PC-9 (cell line): Measurements from ENCODE around the gene ANXA3. TPM values are rescaled to one million over a fixed set of nuclear protein-coding genes. Genes with fewer than 3 reads are reported as not detected.

Experiments
- BruUV-seq: library from RNA; stranded (reverse); fragments of 400-500 nt; replicated peaks from 2 replicates; lab custom pipeline; 2021; lab: Mats Ljungman, UMichigan
- CTCF ChIA-PET: fragments of 300-600 bp; sonication (Branson Sonifier 250); formaldehyde crosslinking; loops from one replicate; lab custom pipeline; 2022; ENCODE audit warnings: antibody characterized with exemption; lab: Charles Lee
- POLR2A ChIA-PET: fragments of 300-600 bp; sonication (Branson Sonifier 250); formaldehyde crosslinking; loops from one replicate; lab custom pipeline; 2022; ENCODE audit warnings: antibody characterized with exemption; ENCODE audit not compliant: unreplicated experiment; lab: Charles Lee
- DNase-seq, 2 experiments: peaks; one replicate each; pipeline versions ENCODE4 v3.0.0 to v3.0.0-alpha.2; 2015 to 2022; ENCODE audit warnings: mixed read lengths in 1 of 2
- H2AFZ ChIP-seq: fragments of 200-600 bp; sonication (generic); 2 replicates; pipeline ENCODE4 v1.8.1; 2017; ENCODE audit warnings: antibody characterized with exemption
- H3F3A ChIP-seq: fragments of 200-600 bp; sonication (generic); 2 replicates; pipeline ENCODE4 v1.8.1; 2017; ENCODE audit warnings: antibody characterized with exemption, mild to moderate bottlenecking, low read depth; ENCODE audit not compliant: insufficient read depth
- H3K27ac ChIP-seq: fragments of 200-600 bp; sonication (generic); 2 replicates; pipeline ENCODE4 v1.6.1; 2016; ENCODE audit warnings: mixed run types
- H3K27me3 ChIP-seq: fragments of 200-600 bp; sonication (generic); 2 replicates; pipeline ENCODE4 v1.6.1; 2016; ENCODE audit warnings: low read depth, mixed run types; ENCODE audit not compliant: insufficient read depth
- H3K36me3 ChIP-seq: fragments of 200-600 bp; sonication (generic); 2 replicates; pipeline ENCODE4 v1.6.1; 2016; ENCODE audit warnings: low read depth, mixed run types
- H3K4me1 ChIP-seq: fragments of 200-600 bp; sonication (generic); replicated peaks from 2 replicates; pipeline ENCODE4 v1.6.1; 2016; ENCODE audit warnings: mixed run types; ENCODE audit not compliant: insufficient read depth
- H3K4me2 ChIP-seq: fragments of 200-600 bp; sonication (generic); 2 replicates; pipeline ENCODE4 v1.6.1; 2017; ENCODE audit warnings: mixed run types
- H3K4me3 ChIP-seq: fragments of 200-600 bp; sonication (generic); 2 replicates; pipeline ENCODE4 v1.6.1; 2016; ENCODE audit warnings: mixed run types
- H3K79me2 ChIP-seq: fragments of 200-600 bp; sonication (generic); 2 replicates; pipeline ENCODE4 v1.6.1; 2017; ENCODE audit warnings: low read depth, mixed run types
- H3K9me2 ChIP-seq: fragments of 200-600 bp; sonication (generic); 2 replicates; pipeline ENCODE4 v1.8.1; 2017; ENCODE audit warnings: mild to moderate bottlenecking; ENCODE audit not compliant: insufficient read depth
- H3K9me3 ChIP-seq: fragments of 200-600 bp; sonication (generic); 2 replicates; pipeline ENCODE4 v1.8.1; 2016; ENCODE audit warnings: low read depth; ENCODE audit not compliant: insufficient read depth
- H4K20me1 ChIP-seq: fragments of 200-600 bp; sonication (generic); 2 replicates; pipeline ENCODE4 v1.8.1; 2017; ENCODE audit not compliant: insufficient read depth
- CTCF ChIP-seq: fragments of 200-600 bp; sonication (generic); conservative IDR thresholded peaks from 2 replicates; pipeline ENCODE4 v1.6.1; 2017; ENCODE audit warnings: mixed run types, antibody characterized with exemption, mild to moderate bottlenecking, moderate library complexity
- EZH2 ChIP-seq: fragments of 200-600 bp; sonication (generic); IDR thresholded peaks from 2 replicates; pipeline ENCODE4 v1.8.0; 2017; ENCODE audit warnings: antibody characterized with exemption, low read depth
- intact Hi-C: fragments of 100-400 bp; cut with micrococcal nuclease; formaldehyde crosslinking; loops from one replicate; pipeline ENCODE4 v1.10.0; 2022; ENCODE audit not compliant: unreplicated experiment
- total RNA-seq: library from RNA; stranded (reverse); gene quantifications from 2 replicates; pipeline ENCODE4 v1.2.3, GENCODE V29; 2021

Gene ANXA3
- total RNA-seq, 1 experiment from 2014 or later = 140 TPM

- Histone ChIP-seq H3K36me3 (no peaks in the 10 kb centered on the region), H3K4me1 (peaks cover 48% of the 10 kb centered on the region), H4K20me1 (no peaks in the 10 kb centered on the region), H3K9me3 (no peaks in the 10 kb centered on the region), H3K27ac (peak overlapping the region; percentile 91), H2AFZ (no peak overlapping the region), H3K79me2 (no peaks in the 10 kb centered on the region), H3K9me2 (no peaks in the 10 kb centered on the region), H3K4me3 (no peak overlapping the region), H3F3A (peaks cover 22% of the 10 kb centered on the region), H3K4me2 (peak overlapping the region; percentile 50), H3K27me3 (no peaks in the 10 kb centered on the region)
- TF ChIP-seq EZH2 (no peak), CTCF (no peak)
- intact Hi-C loops = loop anchor here (5.0 kb wide), 1 partner anchor 33 kb away; no protein-coding TSS in a partner anchor
- DNase-seq = no peak
- BruUV-seq = TSS peak; percentile 83
- ChIA-PET POLR2A (interaction anchor here (0.6 to 0.9 kb wide), 7 partner anchors 10 to 475 kb away, joined by 4 to 21 read pairs (median 6); partner anchors contain the start of gene ANXA3), CTCF (interaction anchor here (0.7 kb wide), 1 partner anchor 16 kb away, joined by 3 read pairs; no protein-coding TSS in a partner anchor)
Measured at GRCh38 chr4:78533854-78534253, 17.7 kb upstream of the ANXA3 start.

GRCh38 chr4:78534286-78534955 is 17.1 kb upstream of the ANXA3 start:
- no peaks in the 10 kb centered on the region for H3K27me3 ChIP-seq
- no peaks in the 10 kb centered on the region for H4K20me1 ChIP-seq
- H3K9me3 ChIP-seq = no peaks in the 10 kb centered on the region
- H2AFZ ChIP-seq = no peak overlapping the region
- H3K27ac ChIP-seq = peak overlapping the region; percentile 91
- POLR2A ChIA-PET = interaction anchor here (0.5 to 0.9 kb wide), 9 partner anchors 9 to 478 kb away, joined by 4 to 21 read pairs (median 6); partner anchors contain the start of gene ANXA3
- no peaks in the 10 kb centered on the region for H3K36me3 ChIP-seq
- H3K4me2 ChIP-seq = peak overlapping the region; percentile 50
- peaks cover 46% of the 10 kb centered on the region for H3K4me1 ChIP-seq
- intact Hi-C loops = loop anchor here (5.0 kb wide), 1 partner anchor 33 kb away; no protein-coding TSS in a partner anchor
- no peak overlapping the region for H3K4me3 ChIP-seq
- CTCF ChIA-PET = interaction anchor here (0.7 kb wide), 1 partner anchor 17 kb away, joined by 3 read pairs; no protein-coding TSS in a partner anchor
- TF ChIP-seq CTCF (no peak), EZH2 (no peak)
- no TSS peak for BruUV-seq
- H3K9me2 ChIP-seq = no peaks in the 10 kb centered on the region
- H3K79me2 ChIP-seq = no peaks in the 10 kb centered on the region
- peaks cover 22% of the 10 kb centered on the region for H3F3A ChIP-seq
- DNase-seq = peak; percentile 61 to 91

DNA sequence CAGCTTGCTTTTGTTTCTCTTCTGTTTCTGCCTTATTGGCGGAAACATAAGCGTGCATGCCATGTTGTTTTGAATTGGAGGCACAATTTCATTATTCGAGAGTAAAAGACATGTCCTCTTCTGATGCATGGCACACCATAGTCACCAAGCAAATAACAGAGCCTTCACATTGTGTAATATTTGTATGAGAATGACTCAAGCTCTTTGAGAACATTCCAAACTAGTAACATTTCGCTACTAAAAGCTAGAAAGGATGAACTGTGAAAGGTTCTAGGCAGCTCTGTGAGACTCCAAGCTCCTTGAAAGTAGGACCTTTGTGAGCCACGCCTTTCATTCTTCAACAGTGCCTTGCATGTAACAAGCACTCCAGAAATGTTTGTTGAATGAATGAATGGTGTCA is 9.2 kb upstream of the ANXA3 start:
- DNase-seq = peak in 1 of 2 experiments; percentile 67
- TF ChIP-seq EZH2 (no peak), CTCF (no peak)
- H3K4me1 ChIP-seq = peaks cover 17% of the 10 kb centered on the region
- no TSS peak for BruUV-seq
- H4K20me1 ChIP-seq = no peaks in the 10 kb centered on the region
- 0 out of 2 replicates have a peak overlapping the region, but pooled peaks have one; percentile 3 for H3K27ac ChIP-seq
- no peak overlapping the region for H3K4me3 ChIP-seq
- intact Hi-C loops = no loop called here
- H3K9me2 ChIP-seq = no peaks in the 10 kb centered on the region
- no peaks in the 10 kb centered on the region for H3K36me3 ChIP-seq
- no peak overlapping the region for H3K4me2 ChIP-seq
- H3K9me3 ChIP-seq = no peaks in the 10 kb centered on the region
- no peaks in the 10 kb centered on the region for H3K79me2 ChIP-seq
- CTCF ChIA-PET = no interaction called here
- no peak overlapping the region for H2AFZ ChIP-seq
- no peaks in the 10 kb centered on the region for H3K27me3 ChIP-seq
- peaks cover 10% of the 10 kb centered on the region; the same call in 1 of the 2 replicates for H3F3A ChIP-seq
- POLR2A ChIA-PET = no interaction called here
